Activated CD8-positive, alpha-beta memory T cell treated with anti-CD3 and anti-CD28 coated beads, Interleukin-2, amount 50 U/mL, for 1 hour (primary cell): ENCODE measurements around the gene ARFRP1.

Experiments used
- DNase-seq: peaks from one replicate; pipeline ENCODE4 v3.0.0-alpha.2; 2020; ENCODE audit errors: extremely low read depth

The ARFRP1 gene

DNA sequence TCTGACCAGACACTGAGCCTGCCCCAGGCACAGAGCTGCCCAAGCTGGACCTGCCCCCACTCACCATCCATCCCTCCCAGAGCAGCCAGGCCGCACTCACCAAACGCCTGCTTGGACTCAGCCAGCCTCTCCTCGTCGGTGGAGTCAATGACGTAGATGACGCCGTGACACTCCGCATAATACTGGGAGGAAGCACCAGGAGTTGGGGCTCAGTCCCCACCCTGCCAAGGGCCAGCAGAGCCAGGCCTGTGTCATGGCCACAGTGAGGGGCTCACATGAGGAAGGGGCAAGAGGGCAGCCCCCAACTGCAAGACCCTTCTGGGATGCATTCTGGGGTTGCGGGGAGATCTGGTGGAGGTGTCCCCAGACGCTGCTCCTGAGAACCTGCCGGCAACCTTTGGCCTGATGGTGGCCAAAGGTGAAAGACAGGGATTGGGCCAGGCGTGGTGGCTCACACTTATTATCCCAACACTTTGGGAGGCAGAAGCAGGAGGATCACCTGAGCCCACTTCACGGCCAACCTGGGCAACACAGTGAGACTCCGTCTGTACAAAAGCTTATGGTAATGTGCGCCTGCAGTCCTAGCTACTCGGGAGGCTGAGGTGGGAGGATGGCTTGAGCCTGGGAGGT, 5.6 kb downstream of the ARFRP1 start:
- DNase-seq: no peak

DNA sequence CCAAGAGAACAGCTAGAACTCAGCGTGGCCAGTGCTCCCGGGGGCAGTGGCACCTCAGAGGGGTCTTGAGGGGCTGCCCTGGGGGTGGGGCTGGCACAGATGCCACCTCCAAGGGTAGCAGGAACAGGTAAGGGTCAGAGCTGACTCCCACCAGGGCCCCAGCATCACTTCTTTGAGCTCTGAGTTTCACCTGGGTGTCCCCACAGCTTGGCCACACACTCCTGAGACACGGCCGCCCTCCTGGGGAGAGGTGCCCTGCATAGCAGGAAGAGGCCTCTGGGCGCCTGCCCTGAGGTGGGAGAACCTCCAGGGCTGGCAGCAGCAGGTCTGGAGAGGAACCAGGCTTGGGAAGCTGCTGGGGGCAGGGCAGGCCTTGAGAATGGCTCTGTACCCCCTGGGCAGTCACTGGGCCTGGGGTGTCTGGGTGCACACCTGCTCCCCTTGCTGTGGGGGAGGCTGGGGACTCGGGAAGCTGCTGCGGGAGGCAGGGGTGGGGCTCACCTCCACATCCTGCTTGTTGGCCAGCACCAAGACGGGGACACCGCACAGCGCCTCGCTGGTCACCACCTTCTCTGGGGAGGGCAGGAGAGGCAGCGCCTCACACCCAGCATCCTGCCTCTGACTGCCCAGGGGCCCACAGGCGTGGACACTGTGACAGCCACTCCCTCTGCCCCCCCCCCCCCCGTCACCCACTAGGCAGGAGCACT, 6.3 kb downstream of the ARFRP1 start:
- DNase-seq: no peak

- no peak for DNase-seq
These were observed 6.8 kb downstream of the ARFRP1 start for GRCh38 chr20:63701051-63701328.

DNA sequence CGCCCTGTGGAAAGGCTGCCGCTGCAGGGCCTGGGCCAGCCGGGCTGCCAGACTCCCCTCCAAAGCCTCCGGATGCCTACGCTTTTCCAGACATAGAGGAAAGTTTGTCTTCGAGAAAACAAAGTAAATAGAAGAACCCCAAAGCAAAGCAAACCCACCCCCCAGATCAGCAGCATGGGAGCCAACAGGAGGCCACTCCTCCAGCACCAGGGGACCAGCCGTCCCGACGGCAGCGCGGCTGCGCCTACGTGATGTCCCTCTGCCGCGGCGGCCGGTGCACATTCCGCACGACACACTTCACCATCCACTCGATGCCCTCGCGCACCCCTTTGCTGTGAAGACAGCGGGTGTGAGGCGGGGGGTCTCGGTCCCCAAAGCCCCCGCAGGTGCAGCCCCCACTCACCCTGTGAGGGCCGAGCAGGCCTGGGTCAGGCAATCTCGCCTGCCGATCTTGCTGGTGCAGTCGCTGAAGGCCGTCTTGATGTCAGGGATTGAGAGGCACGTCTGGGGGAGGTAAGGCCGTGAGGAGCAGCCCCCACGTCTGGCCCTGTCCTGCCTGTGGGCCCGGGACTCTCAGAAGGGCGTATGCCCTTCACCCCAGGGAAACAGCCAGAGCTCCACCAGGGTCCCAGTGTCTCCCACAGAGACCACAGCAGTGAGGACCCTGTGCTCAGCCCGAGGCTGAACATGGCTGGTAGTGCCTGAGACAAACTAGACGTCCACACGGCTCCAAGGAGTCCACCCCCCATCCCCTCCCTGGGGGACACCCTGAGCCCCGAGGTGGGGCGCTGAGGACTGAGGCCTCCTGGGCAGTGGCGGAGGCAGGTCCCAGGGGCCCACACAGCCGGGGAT, 7.4 kb downstream of the ARFRP1 start:
- no peak for DNase-seq

DNA sequence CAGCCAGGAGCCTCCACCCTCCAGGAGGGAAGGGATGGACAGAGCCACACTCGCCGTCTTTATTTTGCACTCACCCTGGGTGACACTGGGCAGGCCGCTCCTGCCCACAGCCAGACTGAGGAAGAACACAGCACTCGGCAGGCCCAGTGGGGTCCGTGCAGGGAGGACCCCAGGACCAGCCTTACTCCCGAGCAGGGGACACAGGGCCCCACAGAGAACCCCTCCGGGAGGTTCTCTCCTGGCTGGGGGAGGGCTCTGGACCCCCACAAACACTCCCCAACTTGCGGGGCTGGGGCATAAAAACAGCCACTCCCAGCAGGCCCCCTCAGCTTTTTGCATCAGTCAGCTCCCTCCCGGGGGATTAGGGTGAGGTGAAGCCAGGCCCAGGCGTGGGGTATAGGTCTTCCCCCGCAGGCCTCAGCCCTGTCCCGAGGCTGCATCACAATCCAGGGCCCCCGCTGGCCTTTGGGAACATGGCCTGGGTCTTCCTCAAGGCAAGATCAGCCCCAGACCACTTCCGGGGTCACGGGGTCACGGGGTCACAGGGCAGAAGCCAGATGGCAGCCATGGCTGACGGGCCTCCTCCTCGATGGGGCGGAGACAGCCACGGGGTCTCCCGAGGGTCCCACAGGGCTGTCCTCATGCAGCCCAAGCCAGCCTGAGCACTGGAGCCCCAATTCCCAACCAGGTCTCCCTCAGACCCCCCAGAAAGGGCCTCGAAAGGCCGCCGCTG, 8.1 kb downstream of the ARFRP1 start:
- no peak for DNase-seq

DNA sequence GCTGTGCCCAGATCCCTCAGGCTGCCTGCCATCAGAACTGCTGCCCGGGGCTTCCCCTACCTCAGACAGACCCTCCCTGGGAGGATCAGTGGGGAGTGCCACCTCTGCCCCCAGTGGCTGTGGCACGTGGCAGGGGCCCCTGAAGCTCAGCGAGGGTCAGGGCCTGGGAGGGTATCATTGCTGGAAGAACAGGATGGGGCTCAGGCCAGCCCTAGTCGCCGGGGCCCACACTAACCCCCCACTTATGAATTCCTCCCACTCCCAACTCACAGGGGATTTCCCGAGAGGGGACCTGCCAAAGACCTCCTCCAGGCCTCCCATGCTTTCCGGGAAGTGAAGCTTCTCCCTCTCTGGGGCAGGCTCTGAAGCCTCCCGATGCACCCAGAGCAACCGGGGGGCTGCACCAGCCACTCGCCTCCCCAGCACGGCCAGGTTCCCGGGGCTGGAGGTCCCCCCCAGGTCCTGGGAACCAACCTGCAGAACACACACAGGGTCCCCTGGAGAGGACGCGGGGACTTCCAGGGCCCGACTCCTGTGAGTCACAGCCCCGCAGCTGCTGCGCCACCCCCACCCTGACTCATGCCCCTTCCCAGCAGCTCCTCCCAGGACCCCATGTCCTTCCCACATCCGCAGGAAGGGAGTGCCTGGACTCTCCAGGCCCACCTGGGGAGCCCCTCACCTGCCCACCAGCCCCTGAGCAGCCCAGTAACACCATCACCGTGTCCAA, 8.9 kb downstream of the ARFRP1 start:
- no peak for DNase-seq

DNA sequence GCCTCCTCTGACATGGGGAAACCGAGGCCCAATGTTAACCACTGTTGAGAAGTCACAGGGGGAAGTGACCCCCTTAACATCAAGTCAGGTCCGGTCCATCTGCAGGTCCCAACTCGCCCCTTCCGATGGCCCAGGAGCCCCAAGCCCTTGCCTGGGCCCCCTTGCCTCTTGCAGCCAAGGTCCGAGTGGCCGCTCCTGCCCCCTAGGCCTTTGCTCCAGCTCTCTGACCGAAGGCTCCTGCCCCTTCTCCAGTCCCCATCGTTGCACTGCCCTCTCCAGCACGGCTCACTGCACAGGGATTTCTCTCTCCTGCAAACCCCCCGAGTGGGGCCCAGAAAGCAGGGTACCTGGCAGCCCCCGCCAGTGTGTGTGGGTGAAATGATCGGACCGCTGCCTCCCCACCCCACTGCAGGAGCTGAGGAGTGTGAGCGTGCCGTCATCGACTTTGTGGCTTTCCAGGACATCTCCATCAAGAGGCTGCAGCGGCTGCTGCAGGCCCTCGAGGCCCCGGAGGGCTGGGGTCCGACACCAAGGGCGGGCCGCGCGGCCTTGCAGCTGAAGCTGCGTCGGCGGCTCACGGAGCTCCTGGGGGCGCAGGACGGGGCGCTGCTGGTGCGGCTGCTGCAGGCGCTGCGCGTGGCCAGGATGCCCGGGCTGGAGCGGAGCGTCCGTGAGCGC, 9.8 kb downstream of the ARFRP1 start:
- no peak for DNase-seq

GRCh38 chr20:63697357-63697867, 10.4 kb downstream of the ARFRP1 start:
- DNase-seq: no peak

- DNase-seq: no peak
These were observed 11.0 kb downstream of the ARFRP1 start, which contains the start of gene TNFRSF6B for GRCh38 chr20:63696628-63697356. Gene TNFRSF6B (plus strand): TSS chr20:63696652. CDS start chr20:63696768, 116 bp downstream.

- DNase-seq: no peak
These were observed 11.5 kb downstream of the ARFRP1 start for GRCh38 chr20:63696306-63696627.

- DNase-seq: no peak
These were observed 12.1 kb downstream of the ARFRP1 start for GRCh38 chr20:63695424-63696305.

DNA sequence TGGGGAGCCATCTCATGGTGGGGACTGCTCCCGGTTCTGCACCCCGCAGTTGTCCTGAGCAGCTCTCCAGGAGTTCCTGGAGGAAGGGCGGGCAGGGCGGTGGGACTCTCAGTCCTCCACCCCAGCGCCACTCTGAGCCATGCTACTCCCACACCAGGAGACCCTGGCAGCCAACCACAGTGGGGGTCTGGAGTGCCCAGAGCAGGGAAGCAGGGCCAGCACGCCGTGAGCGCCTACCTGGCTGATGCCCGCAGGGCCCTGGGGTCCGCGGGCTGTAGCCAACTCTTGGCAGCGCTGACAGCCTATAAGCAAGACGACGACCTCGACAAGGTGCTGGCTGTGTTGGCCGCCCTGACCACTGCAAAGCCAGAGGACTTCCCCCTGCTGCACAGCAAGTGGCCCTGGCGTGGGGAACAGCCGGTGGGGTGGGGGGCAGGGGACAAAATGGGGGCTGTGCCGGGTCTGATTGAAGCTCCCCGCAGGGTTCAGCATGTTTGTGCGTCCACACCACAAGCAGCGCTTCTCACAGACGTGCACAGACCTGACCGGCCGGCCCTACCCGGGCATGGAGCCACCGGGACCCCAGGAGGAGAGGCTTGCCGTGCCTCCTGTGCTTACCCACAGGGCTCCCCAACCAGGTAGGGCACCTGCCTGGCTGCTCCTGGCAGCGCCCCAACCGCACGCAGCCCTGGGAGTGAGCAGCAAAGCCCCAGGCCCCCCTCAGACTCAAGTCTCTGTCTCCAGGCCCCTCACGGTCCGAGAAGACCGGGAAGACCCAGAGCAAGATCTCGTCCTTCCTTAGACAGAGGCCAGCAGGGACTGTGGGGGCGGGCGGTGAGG, 13.0 kb downstream of the ARFRP1 start:
- DNase-seq: no peak

GRCh38 chr20:63693733-63694583, 13.8 kb downstream of the ARFRP1 start:
- DNase-seq: no peak

DNA sequence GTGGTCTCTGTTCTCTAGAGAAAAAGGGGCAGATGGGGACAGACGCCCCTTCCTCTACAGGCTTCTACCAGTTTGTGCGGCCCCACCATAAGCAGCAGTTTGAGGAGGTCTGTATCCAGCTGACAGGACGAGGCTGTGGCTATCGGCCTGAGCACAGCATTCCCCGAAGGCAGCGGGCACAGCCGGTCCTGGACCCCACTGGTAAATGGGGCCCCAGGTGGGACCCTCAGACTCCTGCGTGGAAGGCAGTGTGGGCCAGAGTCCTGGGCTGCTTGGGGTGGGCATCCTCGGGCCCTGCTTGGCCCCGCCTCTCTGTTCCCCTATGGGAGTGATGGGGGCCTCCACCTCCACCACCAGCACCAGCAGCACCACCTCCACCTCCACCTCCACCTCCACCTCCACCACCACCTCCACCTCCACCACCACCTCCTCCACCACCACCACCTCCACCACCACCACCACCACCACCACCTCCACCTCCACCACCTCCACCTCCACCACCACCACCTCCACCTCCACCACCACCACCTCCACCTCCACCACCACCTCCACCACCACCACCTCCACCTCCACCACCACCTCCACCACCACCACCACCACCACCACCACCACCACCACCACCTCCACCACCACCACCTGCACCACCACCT, 14.6 kb downstream of the ARFRP1 start:
- DNase-seq: no peak

DNA sequence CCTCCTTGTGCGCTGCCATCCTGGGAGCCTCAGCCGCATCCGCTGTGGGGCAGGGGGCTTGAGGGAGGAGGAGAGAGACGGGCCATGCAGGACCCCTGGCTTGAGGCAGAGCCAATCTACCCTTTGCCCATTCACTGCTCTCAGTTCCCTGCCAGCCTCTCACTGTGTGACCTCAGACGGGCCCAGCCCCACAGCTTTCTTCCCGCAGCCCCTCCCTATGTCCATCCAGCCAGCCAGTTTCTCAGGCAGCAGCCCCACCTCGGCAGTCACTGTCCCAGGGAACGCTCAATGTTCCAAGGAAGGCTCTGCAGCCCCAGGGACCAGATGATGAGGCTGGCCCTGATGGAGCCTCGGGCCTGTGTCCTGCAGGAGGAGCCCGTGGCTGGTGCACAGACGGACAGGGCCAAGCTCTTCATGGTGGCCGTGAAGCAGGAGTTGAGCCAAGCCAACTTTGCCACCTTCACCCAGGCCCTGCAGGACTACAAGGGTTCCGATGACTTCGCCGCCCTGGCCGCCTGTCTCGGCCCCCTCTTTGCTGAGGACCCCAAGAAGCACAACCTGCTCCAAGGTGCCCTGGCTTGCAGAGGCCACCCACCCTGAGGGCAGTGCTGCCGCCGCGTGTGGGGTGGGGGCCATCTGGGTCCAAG, 15.2 kb downstream of the ARFRP1 start:
- no peak for DNase-seq

GRCh38 chr20:63691711-63692435, 15.9 kb downstream of the ARFRP1 start:
- DNase-seq: no peak
